Ishikawa (cell line): ENCODE results near the gene UAP1L1.

Source experiments
- EP300 ChIP-seq: IDR thresholded peaks from 2 replicates; pipeline ENCODE4 v1.6.1; 2012; ENCODE audit warnings: borderline replicate concordance
- RAD21 ChIP-seq: IDR thresholded peaks from 2 replicates; pipeline ENCODE4 v1.6.1; 2012; ENCODE audit warnings: low read depth
- TAF1 ChIP-seq: IDR thresholded peaks from 2 replicates; pipeline ENCODE4 v1.6.1; 2012; ENCODE audit warnings: low read depth, mild to moderate bottlenecking
- YY1 ChIP-seq: IDR thresholded peaks from 2 replicates; pipeline ENCODE4 v1.6.1; 2012; ENCODE audit warnings: low read depth
- TF ChIP-seq, protein P1 (sequence below): IDR thresholded peaks from 2 replicates; pipeline ENCODE4 v1.6.1; 2012
- TF ChIP-seq, protein P2 (sequence below): IDR thresholded peaks from 2 replicates; pipeline ENCODE4 v1.6.1; 2012; ENCODE audit warnings: low read depth, mild to moderate bottlenecking

DNA sequence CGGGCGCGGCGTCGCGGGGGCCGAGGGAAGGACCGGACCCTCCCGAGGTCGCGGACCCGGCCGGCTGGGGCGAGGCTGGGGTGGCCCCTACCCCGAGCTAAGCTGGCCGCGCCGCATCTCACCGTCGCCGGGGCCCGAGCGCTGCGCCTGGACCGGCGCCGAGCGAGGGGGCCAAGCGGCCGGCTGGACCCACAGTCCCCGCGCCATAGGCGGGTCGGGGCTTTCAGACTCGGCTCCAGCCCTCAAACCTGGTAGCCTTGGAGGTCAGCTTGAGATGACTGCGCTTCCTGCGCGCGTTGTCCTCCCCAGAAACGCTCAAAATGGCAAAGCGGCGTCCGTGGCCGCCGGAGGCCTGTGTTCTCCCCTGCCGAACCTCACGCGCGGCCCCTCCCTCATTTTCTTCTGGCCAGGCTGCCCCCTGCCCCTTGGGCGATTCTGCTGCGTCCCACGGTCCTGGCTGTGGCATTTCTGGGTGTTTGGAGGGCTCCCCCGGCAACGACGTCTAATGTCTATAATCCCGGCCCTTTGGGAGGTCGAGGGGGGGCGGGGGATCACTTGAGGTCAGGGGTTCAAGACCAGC is 52.9 kb downstream of the UAP1L1 start:
- TF ChIP-seq, protein P1, sequence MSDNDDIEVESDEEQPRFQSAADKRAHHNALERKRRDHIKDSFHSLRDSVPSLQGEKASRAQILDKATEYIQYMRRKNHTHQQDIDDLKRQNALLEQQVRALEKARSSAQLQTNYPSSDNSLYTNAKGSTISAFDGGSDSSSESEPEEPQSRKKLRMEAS, result no peak
- no peak for TF ChIP-seq TAF1
- TF ChIP-seq RAD21, result no peak
- TF ChIP-seq EP300, result no peak
- TF ChIP-seq, protein P2, sequence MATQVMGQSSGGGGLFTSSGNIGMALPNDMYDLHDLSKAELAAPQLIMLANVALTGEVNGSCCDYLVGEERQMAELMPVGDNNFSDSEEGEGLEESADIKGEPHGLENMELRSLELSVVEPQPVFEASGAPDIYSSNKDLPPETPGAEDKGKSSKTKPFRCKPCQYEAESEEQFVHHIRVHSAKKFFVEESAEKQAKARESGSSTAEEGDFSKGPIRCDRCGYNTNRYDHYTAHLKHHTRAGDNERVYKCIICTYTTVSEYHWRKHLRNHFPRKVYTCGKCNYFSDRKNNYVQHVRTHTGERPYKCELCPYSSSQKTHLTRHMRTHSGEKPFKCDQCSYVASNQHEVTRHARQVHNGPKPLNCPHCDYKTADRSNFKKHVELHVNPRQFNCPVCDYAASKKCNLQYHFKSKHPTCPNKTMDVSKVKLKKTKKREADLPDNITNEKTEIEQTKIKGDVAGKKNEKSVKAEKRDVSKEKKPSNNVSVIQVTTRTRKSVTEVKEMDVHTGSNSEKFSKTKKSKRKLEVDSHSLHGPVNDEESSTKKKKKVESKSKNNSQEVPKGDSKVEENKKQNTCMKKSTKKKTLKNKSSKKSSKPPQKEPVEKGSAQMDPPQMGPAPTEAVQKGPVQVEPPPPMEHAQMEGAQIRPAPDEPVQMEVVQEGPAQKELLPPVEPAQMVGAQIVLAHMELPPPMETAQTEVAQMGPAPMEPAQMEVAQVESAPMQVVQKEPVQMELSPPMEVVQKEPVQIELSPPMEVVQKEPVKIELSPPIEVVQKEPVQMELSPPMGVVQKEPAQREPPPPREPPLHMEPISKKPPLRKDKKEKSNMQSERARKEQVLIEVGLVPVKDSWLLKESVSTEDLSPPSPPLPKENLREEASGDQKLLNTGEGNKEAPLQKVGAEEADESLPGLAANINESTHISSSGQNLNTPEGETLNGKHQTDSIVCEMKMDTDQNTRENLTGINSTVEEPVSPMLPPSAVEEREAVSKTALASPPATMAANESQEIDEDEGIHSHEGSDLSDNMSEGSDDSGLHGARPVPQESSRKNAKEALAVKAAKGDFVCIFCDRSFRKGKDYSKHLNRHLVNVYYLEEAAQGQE, result no peak
- no peak for TF ChIP-seq YY1
